Motor neuron (in vitro differentiated cells): ENCODE results near the gene BICC1. TPM values are rescaled to one million over a fixed set of nuclear protein-coding genes. Genes with fewer than 3 reads are reported as not detected.
A peak's percentile ranks its signal among the peaks of the same experiment; 100 is the strongest.

ENCODE experiments used
- ATAC-seq, 8 experiments: fragments of 200-7000 bp; cut with Tn5 transposase; replicated peaks in 6 of 8; 2 replicates each; pipeline ENCODE4 v1.8.0; 2021; ENCODE audit warnings: mild to moderate bottlenecking in 8 of 8, moderate library complexity in 8 of 8
- H3K27ac ChIP-seq, 2 donors: fragments of 250-450 bp; sonication (Bioruptor Pico); 2 replicates each; pipeline ENCODE4 v1.9.0; 2021; ENCODE audit warnings: antibody characterized with exemption in 2 of 2, mild to moderate bottlenecking in 2 of 2, moderate library complexity in 1 of 2
- H3K4me1 ChIP-seq, 2 donors: fragments of 250-450 bp; sonication (Bioruptor Pico); replicated peaks in 1 of 2; 2 replicates each; pipeline ENCODE4 v1.6.1; 2021; ENCODE audit warnings: antibody characterized with exemption in 2 of 2, mild to moderate bottlenecking in 2 of 2, moderate library complexity in 1 of 2
- H3K4me3 ChIP-seq, 5 donors: fragments of 250-450 bp; sonication (Bioruptor Pico); 2 replicates each; pipeline ENCODE4 v1.9.0; 2021; ENCODE audit warnings: antibody characterized with exemption in 5 of 5, mild to moderate bottlenecking in 5 of 5, moderate library complexity in 4 of 5
- WGBS, 10 experiments: fragments of 450-650 bp; shearing (Covaris generic); methylation state at CpG; one replicate each; pipeline ENCODE4 v1.0.0; 2022; 5-methylcytosine and 5-hydroxymethylcytosine counted together
- in situ Hi-C, 9 experiments: fragments of 400-800 bp; cut with MboI; loops; one replicate each; pipeline ENCODE4 v1.15.0; 2021; ENCODE audit warnings: low sequenced_read_pairs in 9 of 9, low pct_unique_long_range_greater_than_20kb in 2 of 9; ENCODE audit not compliant: unreplicated experiment in 9 of 9
- total RNA-seq, 8 experiments: library from RNA; unstranded; fragments of 300-600 nt; gene quantifications; 2 replicates each; pipeline versions ENCODE4 v1.2.3 to v1.2.4, GENCODE V29; 2022

The BICC1 gene
- total RNA-seq, 8 experiments from 2014 or later: 0.15 to 28.2 (median 3.2) TPM

- 6 to 100% (median 88%) methylated on average over 1 to 3 of the region's 3 CpGs for WGBS, 10 experiments
- ATAC-seq: no peak
- H3K4me3 ChIP-seq: no peak overlapping the region
- H3K4me1 ChIP-seq: peaks cover 25 to 32% of the 10 kb centered on the region in 2 donors
- in situ Hi-C loops: no loop called here
- no peak overlapping the region for H3K27ac ChIP-seq
Measured at GRCh38 chr10:58827381-58827780, 314.7 kb downstream of the BICC1 start.

GRCh38 chr10:58829839-58830238, 317.2 kb downstream of the BICC1 start:
- no peak overlapping the region for H3K4me3 ChIP-seq
- in situ Hi-C loops: no loop called here
- WGBS, 10 experiments: 68 to 98% (median 79%) methylated on average over 3 to 5 of the region's 5 CpGs
- ATAC-seq: no peak
- H3K4me1 ChIP-seq: peaks cover 39 to 48% of the 10 kb centered on the region in 2 donors
- H3K27ac ChIP-seq: peak overlapping the region in 1 of 2 donors; percentile 60

GRCh38 chr10:58830697-58831096, 318.0 kb downstream of the BICC1 start:
- no peak overlapping the region for H3K4me3 ChIP-seq
- peak overlapping the region in 1 of 2 donors; percentile 60 for H3K27ac ChIP-seq
- H3K4me1 ChIP-seq: peaks cover 39 to 48% of the 10 kb centered on the region in 2 donors
- in situ Hi-C loops: no loop called here
- peak in 7 of 8 experiments; percentile 45 to 96 (median 94) for ATAC-seq

- Histone ChIP-seq H3K4me3 (no peak overlapping the region), H3K4me1 (peaks cover 39 to 45% of the 10 kb centered on the region in 2 donors), H3K27ac (no peak overlapping the region)
- 8 to 88% (median 68%) methylated on average over 2 to 5 of the region's 5 CpGs for WGBS, 10 experiments
- ATAC-seq: no peak
- in situ Hi-C loops: no loop called here
Measured at GRCh38 chr10:58833771-58834561, 321.3 kb downstream of the BICC1 start.

- no peak overlapping the region for H3K4me3 ChIP-seq
- WGBS, 10 experiments: 50 to 100% (median 94%) methylated on average over 1 to 3 of the region's 3 CpGs; no CpG with 5 or more reads in 5 of the 10 experiments
- peaks cover 33 to 38% of the 10 kb centered on the region in 2 donors for H3K4me1 ChIP-seq
- in situ Hi-C loops: no loop called here
- no peak for ATAC-seq
- H3K27ac ChIP-seq: no peak overlapping the region
Measured at GRCh38 chr10:58836176-58836700, 323.6 kb downstream of the BICC1 start.

- Histone ChIP-seq H3K27ac (no peak overlapping the region), H3K4me1 (peaks cover 25 to 31% of the 10 kb centered on the region in 2 donors), H3K4me3 (no peak overlapping the region)
- in situ Hi-C loops: no loop called here
- ATAC-seq: no peak
- 39 to 100% (median 80%) methylated on average over 2 to 7 of the region's 8 CpGs; no CpG with 5 or more reads in 2 of the 10 experiments for WGBS, 10 experiments
Measured at GRCh38 chr10:58836991-58837575, 324.4 kb downstream of the BICC1 start.

DNA sequence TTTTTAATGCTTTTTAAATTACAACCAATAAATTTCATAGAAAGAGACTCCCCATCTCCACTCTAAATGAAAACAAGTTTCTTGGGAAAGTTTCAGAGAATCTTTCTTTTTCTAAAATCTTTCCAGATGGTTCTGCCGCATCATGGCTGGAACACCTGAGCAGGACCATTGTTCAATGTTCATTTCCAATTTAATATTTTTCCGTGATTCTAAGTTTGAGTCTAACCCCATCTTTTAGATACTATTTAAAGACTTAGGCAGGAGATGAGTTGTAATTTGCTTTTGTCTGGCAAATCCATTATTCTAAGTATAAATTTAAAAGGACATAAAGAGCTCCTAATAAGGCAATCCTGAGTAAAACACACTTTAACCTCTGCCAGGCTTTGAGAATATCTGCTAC, 325.2 kb downstream of the BICC1 start:
- H3K27ac ChIP-seq: no peak overlapping the region
- in situ Hi-C loops: no loop called here
- H3K4me1 ChIP-seq: peaks cover 19 to 25% of the 10 kb centered on the region in 2 donors
- WGBS, 10 experiments: 68 to 100% (median 92%) methylated on average over 1 to 2 of the region's 2 CpGs
- ATAC-seq: no peak
- H3K4me3 ChIP-seq: no peak overlapping the region

DNA sequence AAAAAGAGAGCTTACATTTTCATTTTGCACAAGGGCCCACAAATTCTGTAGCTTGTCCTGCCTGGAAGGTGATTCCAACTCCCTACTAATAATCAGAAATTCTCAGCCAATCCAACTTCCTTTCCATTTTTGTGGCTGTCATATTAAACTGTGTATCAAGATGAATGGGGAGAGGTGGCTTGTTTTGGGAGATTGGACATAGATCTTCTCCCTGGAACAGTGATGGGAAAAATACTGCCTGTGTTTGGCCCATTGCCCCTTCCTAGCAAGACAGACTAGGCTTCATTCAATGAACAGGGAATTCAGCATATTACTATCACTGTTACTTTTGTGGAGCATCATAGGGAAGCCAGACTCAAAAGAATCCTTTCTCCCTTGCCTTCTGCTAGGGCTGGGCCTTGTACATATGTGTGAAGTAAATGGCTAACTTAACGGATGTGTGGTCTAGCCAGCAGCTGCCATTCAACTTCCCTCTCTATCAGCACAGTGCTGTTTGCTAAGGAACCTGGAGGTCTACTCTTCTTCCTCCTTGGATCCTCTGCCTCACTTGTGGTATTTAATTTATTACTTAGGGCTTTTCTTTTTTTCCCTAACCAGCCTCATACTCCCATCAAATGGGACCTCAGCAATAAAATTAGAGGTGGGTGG, 326.0 kb downstream of the BICC1 start:
- in situ Hi-C loops: no loop called here

DNA sequence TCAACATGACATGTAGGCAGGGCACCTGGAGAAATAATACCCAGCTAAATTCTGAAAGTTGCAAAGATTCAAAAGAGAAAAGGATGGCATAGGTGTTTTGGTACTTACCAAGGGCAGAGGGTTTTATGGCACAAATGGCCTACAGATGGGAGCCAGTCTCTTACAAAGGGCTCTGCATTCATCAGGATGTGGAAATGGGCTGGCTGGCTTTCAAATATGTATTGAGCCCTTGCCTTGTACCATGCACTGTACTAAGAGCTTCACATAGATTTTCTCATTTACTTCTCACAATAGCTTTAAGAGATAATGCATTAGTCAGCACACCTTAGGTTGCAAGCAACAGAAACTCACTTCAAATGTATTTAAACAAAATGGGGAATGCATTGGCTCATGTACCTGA, 327.1 kb downstream of the BICC1 start:
- H3K4me1 ChIP-seq: peaks cover 8 to 12% of the 10 kb centered on the region in 2 donors
- no peak overlapping the region for H3K4me3 ChIP-seq
- in situ Hi-C loops: no loop called here
- no peak overlapping the region for H3K27ac ChIP-seq
- no peak for ATAC-seq

More for the DNA sequence above, 326.0 kb downstream of the BICC1 start:
- 83 to 100% methylated on average over 1 of the region's 1 CpG; no CpG with 5 or more reads in 8 of the 10 experiments for WGBS, 10 experiments
- Histone ChIP-seq H3K4me1 (peaks cover 13 to 16% of the 10 kb centered on the region in 2 donors), H3K4me3 (no peak overlapping the region), H3K27ac (no peak overlapping the region)
- ATAC-seq: no peak

GRCh38 chr10:58840840-58841435, 328.3 kb downstream of the BICC1 start:
- H3K27ac ChIP-seq: no peak overlapping the region
- H3K4me3 ChIP-seq: no peak overlapping the region
- peaks cover 8 to 12% of the 10 kb centered on the region in 2 donors for H3K4me1 ChIP-seq
- in situ Hi-C loops: no loop called here
- 60 to 100% (median 80%) methylated on average over 1 of the region's 1 CpG; no CpG with 5 or more reads in 5 of the 10 experiments for WGBS, 10 experiments
- peak in 5 of 8 experiments; percentile 17 to 87 (median 76) for ATAC-seq

DNA sequence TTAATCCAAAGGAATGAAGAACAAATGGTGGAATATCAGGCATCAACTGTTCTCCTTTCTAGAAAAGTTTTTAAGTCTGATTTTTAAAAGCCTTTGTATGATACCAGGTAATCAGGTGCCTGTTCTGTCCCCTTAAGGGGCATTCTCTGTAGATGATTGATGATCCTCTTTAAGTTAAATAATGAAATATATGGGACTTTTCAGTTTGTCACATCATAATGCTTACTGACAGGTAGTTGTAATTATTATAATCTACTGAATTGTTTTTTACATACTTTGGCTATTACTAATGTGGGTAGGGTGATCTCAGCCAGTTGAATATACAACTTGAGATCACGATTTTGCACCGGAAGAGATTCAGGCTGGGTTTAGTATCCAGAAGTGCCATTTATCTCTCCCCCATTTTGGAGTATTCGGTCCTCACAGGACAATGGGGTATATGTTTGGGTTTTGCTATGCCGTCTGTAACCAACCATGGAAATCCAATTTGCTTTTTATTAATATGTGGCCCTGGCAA, 330.2 kb downstream of the BICC1 start:
- Histone ChIP-seq H3K4me3 (no peak overlapping the region), H3K4me1 (peaks cover 8 to 12% of the 10 kb centered on the region in 2 donors), H3K27ac (no peak overlapping the region)
- 53 to 100% (median 89%) methylated on average over 2 to 4 of the region's 4 CpGs; no CpG with 5 or more reads in 3 of the 10 experiments for WGBS, 10 experiments
- no peak for ATAC-seq
- in situ Hi-C loops: no loop called here

GRCh38 chr10:58843760-58844159, 331.1 kb downstream of the BICC1 start:
- peaks cover 8 to 12% of the 10 kb centered on the region in 2 donors for H3K4me1 ChIP-seq
- ATAC-seq: no peak
- WGBS, 10 experiments: 50 to 83% (median 78%) methylated on average over 2 to 4 of the region's 4 CpGs; no CpG with 5 or more reads in 3 of the 10 experiments
- H3K4me3 ChIP-seq: no peak overlapping the region
- H3K27ac ChIP-seq: no peak overlapping the region
- in situ Hi-C loops: no loop called here
